Neuronal stem cell (in vitro differentiated cells): ENCODE measurements around the gene NOC2L.

Experiments used
- DNase-seq: peaks from one replicate; pipeline ENCODE4 v3.0.0-alpha.2; 2013; ENCODE audit warnings: low spot score
- H2AFZ ChIP-seq: one replicate; pipeline ENCODE4 v1.6.1; 2013; ENCODE audit warnings: mild to moderate bottlenecking, low read length, inconsistent platforms
- H2AK5ac ChIP-seq: 2 replicates; pipeline ENCODE4 v1.6.1; 2013; ENCODE audit warnings: low read depth, mild to moderate bottlenecking, inconsistent platforms, low read length, moderate library complexity, mixed read lengths
- H2BK120ac ChIP-seq: 2 replicates; pipeline ENCODE4 v1.6.1; 2013; ENCODE audit warnings: low read depth, mild to moderate bottlenecking, inconsistent platforms, low read length, moderate library complexity, mixed read lengths
- H2BK12ac ChIP-seq: one replicate; pipeline ENCODE4 v1.6.1; 2013; ENCODE audit warnings: low read length, inconsistent platforms
- H2BK15ac ChIP-seq: 2 replicates; pipeline ENCODE4 v1.6.1; 2013; ENCODE audit warnings: mild to moderate bottlenecking, low read length, inconsistent platforms, mixed read lengths
- H2BK5ac ChIP-seq: one replicate; pipeline ENCODE4 v1.6.1; 2013; ENCODE audit warnings: inconsistent platforms, mild to moderate bottlenecking, low read length, moderate library complexity
- H3K14ac ChIP-seq: one replicate; pipeline ENCODE4 v1.6.1; 2013; ENCODE audit warnings: low read length, inconsistent platforms
- H3K18ac ChIP-seq: 2 replicates; pipeline ENCODE4 v1.6.1; 2013; ENCODE audit warnings: low read length, inconsistent platforms
- H3K23ac ChIP-seq: 2 replicates; pipeline ENCODE4 v1.6.1; 2013; ENCODE audit warnings: low read depth, mild to moderate bottlenecking, mixed read lengths, low read length, inconsistent platforms; ENCODE audit not compliant: poor library complexity
- H3K27ac ChIP-seq: replicated peaks from 3 replicates; pipeline ENCODE4 v1.5.1; 2013; ENCODE audit warnings: low read length, inconsistent platforms
- H3K27me3 ChIP-seq, 3 experiments: 2 replicates each; pipeline ENCODE4 v1.6.1; 2013; ENCODE audit warnings: low read length in 3 of 3, mild to moderate bottlenecking in 2 of 3, inconsistent platforms in 1 of 3, low read depth in 1 of 3, mixed read lengths in 1 of 3, moderate library complexity in 1 of 3; ENCODE audit not compliant: control insufficient read depth in 3 of 3, insufficient read depth in 3 of 3
- H3K36me3 ChIP-seq, 2 donors: replicated peaks in 1 of 2; 2 replicates each; pipeline ENCODE4 v1.6.1; 2013; ENCODE audit warnings: low read length in 2 of 2; ENCODE audit not compliant: control insufficient read depth in 2 of 2, insufficient read depth in 2 of 2
- H3K4ac ChIP-seq: 2 replicates; pipeline ENCODE4 v1.6.1; 2013; ENCODE audit warnings: inconsistent platforms, mild to moderate bottlenecking, low read length, moderate library complexity
- H3K4me1 ChIP-seq, 2 donors: 1 replicate in 1 of 2; 2 replicates in 1 of 2; pipeline ENCODE4 v1.6.1; 2013; ENCODE audit warnings: low read length in 2 of 2, low read depth in 1 of 2; ENCODE audit not compliant: control insufficient read depth in 2 of 2, insufficient read depth in 1 of 2
- H3K4me2 ChIP-seq: one replicate; pipeline ENCODE4 v1.6.1; 2013; ENCODE audit warnings: mild to moderate bottlenecking, low read length, inconsistent platforms; ENCODE audit not compliant: insufficient read depth, poor library complexity, severe bottlenecking
- H3K4me3 ChIP-seq, 2 donors: 2 replicates each; pipeline ENCODE4 v1.5.1; 2013; ENCODE audit warnings: low read length in 2 of 2, mild to moderate bottlenecking in 2 of 2, inconsistent platforms in 1 of 2, moderate library complexity in 1 of 2
- H3K79me1 ChIP-seq: one replicate; pipeline ENCODE4 v1.6.1; 2013; ENCODE audit warnings: low read depth, mild to moderate bottlenecking, inconsistent platforms, low read length, moderate library complexity
- H3K9ac ChIP-seq: one replicate; pipeline ENCODE4 v1.6.1; 2013; ENCODE audit warnings: mild to moderate bottlenecking, low read depth, low read length, inconsistent platforms; ENCODE audit not compliant: poor library complexity
- H3K9me3 ChIP-seq, 2 donors: replicated peaks in 1 of 2; 2 replicates each; pipeline versions ENCODE3 to v1.6.1; 2013; ENCODE audit warnings: low read length in 2 of 2, mild to moderate bottlenecking in 2 of 2, inconsistent platforms in 1 of 2, low read depth in 1 of 2, mixed read lengths in 1 of 2, moderate library complexity in 1 of 2; ENCODE audit not compliant: control insufficient read depth in 2 of 2, insufficient read depth in 1 of 2
- H4K8ac ChIP-seq: one replicate; pipeline ENCODE4 v1.6.1; 2013; ENCODE audit warnings: low read depth, mild to moderate bottlenecking, inconsistent platforms, low read length, moderate library complexity
- H4K91ac ChIP-seq: one replicate; pipeline ENCODE4 v1.6.1; 2013; ENCODE audit warnings: low read length, low read depth, mild to moderate bottlenecking, inconsistent platforms; ENCODE audit not compliant: poor library complexity
- WGBS, 2 donors: extraction: QIAGEN DNeasy Blood & Tissue Kit; methylation state at CpG; one replicate each; pipeline ENCODE4 v1.1.7; 2013; ENCODE audit warnings: missing lambda C conversion rate in 2 of 2, mixed read lengths in 1 of 2; ENCODE audit not compliant: insufficient read length in 2 of 2, insufficient replicate concordance in 1 of 2; ENCODE audit errors: extremely low coverage in 2 of 2; 5-methylcytosine and 5-hydroxymethylcytosine counted together

Gene NOC2L

GRCh38 chr1:914131-914890 is 44.7 kb downstream of the NOC2L start:
- no peaks in the 10 kb centered on the region for H3K36me3 ChIP-seq
- DNase-seq: no peak
- no peak overlapping the region for H3K9ac ChIP-seq
- no peak overlapping the region for H2BK15ac ChIP-seq
- no peak overlapping the region for H2BK120ac ChIP-seq
- H3K14ac ChIP-seq: no peak overlapping the region
- H3K4ac ChIP-seq: no peak overlapping the region
- no peak overlapping the region for H2AK5ac ChIP-seq
- no peaks in the 10 kb centered on the region for H3K4me1 ChIP-seq
- H3K79me1 ChIP-seq: peaks cover under 1% of the 10 kb centered on the region
- H3K4me3 ChIP-seq: no peak overlapping the region
- H2BK12ac ChIP-seq: no peak overlapping the region
- peak overlapping the region; percentile 13 for H3K18ac ChIP-seq
- H3K27ac ChIP-seq: no peak overlapping the region
- H3K4me2 ChIP-seq: no peak overlapping the region
- no CpG with 5 or more reads among the region's 21 CpGs for WGBS, 2 donors
- no peak overlapping the region for H2AFZ ChIP-seq
- H4K91ac ChIP-seq: no peak overlapping the region
- H3K9me3 ChIP-seq: peaks cover 0 to 3% of the 10 kb centered on the region in 2 donors
- peaks cover 0 to 64% (median 49%) of the 10 kb centered on the region in 3 experiments for H3K27me3 ChIP-seq
- no peak overlapping the region for H4K8ac ChIP-seq
- H2BK5ac ChIP-seq: no peak overlapping the region
- H3K23ac ChIP-seq: peak overlapping the region; percentile 6

GRCh38 chr1:913491-914130 is 45.4 kb downstream of the NOC2L start:
- no peaks in the 10 kb centered on the region for H3K36me3 ChIP-seq
- no peak overlapping the region for H3K4me3 ChIP-seq
- no peak overlapping the region for H3K14ac ChIP-seq
- no peak overlapping the region for H3K4me2 ChIP-seq
- H3K18ac ChIP-seq: peak overlapping the region; percentile 7
- peak overlapping the region; percentile 79 for H2AK5ac ChIP-seq
- H3K23ac ChIP-seq: no peak overlapping the region
- H3K4me1 ChIP-seq: no peaks in the 10 kb centered on the region
- H2AFZ ChIP-seq: no peak overlapping the region
- no CpG with 5 or more reads among the region's 16 CpGs for WGBS, 2 donors
- no peak overlapping the region for H4K91ac ChIP-seq
- no peak overlapping the region for H3K9ac ChIP-seq
- no peaks in the 10 kb centered on the region for H3K79me1 ChIP-seq
- H2BK5ac ChIP-seq: peak overlapping the region; percentile 66
- H4K8ac ChIP-seq: no peak overlapping the region
- peaks cover 0 to 57% (median 47%) of the 10 kb centered on the region in 3 experiments for H3K27me3 ChIP-seq
- no peak for DNase-seq
- no peak overlapping the region for H2BK120ac ChIP-seq
- H3K27ac ChIP-seq: no peak overlapping the region
- no peak overlapping the region for H2BK15ac ChIP-seq
- H3K4ac ChIP-seq: no peak overlapping the region
- H2BK12ac ChIP-seq: no peak overlapping the region
- H3K9me3 ChIP-seq: peaks cover 0 to 3% of the 10 kb centered on the region in 2 donors

GRCh38 chr1:912740-913301 is 46.2 kb downstream of the NOC2L start:
- H3K23ac ChIP-seq: no peak overlapping the region
- H2BK5ac ChIP-seq: peak overlapping the region; percentile 66
- H3K18ac ChIP-seq: peak overlapping the region; percentile 28
- no peak overlapping the region for H4K8ac ChIP-seq
- peaks cover 0 to 3% of the 10 kb centered on the region in 2 donors for H3K9me3 ChIP-seq
- no peaks in the 10 kb centered on the region for H3K36me3 ChIP-seq
- peak overlapping the region; percentile 79 for H2AK5ac ChIP-seq
- H4K91ac ChIP-seq: no peak overlapping the region
- no peak for DNase-seq
- no peaks in the 10 kb centered on the region for H3K4me1 ChIP-seq
- no peak overlapping the region for H2BK120ac ChIP-seq
- H3K14ac ChIP-seq: no peak overlapping the region
- no peak overlapping the region for H2AFZ ChIP-seq
- no peak overlapping the region for H2BK15ac ChIP-seq
- no peak overlapping the region for H2BK12ac ChIP-seq
- H3K4me2 ChIP-seq: no peak overlapping the region
- no peak overlapping the region for H3K27ac ChIP-seq
- no peaks in the 10 kb centered on the region for H3K79me1 ChIP-seq
- H3K9ac ChIP-seq: no peak overlapping the region
- H3K27me3 ChIP-seq: peaks cover 0 to 49% (median 42%) of the 10 kb centered on the region in 3 experiments
- no peak overlapping the region for H3K4ac ChIP-seq
- no CpG with 5 or more reads among the region's 24 CpGs for WGBS, 2 donors
- no peak overlapping the region for H3K4me3 ChIP-seq
